Measurements from ENCODE around the gene MIAT. TPM values are rescaled to one million over a fixed set of nuclear protein-coding genes. Genes with fewer than 3 reads are reported as not detected.

MIAT gene
- total RNA-seq, 1 donor from 2014 or later: 0.60 TPM

DNA sequence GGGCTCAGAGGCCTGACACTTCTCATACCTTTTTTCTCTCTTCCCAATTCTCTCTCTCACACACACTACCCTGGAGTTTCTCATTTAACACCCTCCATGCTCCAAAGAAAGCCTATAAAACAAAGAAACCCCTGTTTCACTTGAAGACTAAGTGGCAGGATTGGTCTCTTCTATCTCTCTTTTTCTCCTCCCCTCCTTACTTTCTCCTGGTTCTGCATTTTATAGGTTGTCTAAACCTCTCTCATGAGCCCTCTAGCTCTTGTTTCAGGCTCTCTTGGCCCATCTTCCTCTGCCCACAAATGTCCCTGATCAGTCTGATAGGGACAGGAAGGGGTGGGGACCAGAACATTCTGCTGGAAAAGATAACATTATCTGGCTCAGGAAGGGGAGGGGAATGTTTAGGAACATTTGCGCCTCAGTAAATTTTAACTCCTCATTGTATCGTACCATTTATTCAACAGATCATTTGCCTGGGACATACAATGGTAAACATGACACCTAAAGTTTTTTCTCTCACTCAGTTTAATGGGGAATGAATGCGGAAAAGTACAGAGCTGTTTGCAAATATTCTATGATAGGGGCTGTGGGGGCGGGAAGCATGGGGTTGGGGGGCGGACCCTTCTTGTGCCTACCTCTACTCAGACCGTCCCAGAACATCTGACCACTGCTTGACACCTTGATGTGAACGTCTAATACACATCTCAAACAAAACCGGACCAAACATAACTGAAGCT lies 24.8 kb upstream of the MIAT start:
- peak; percentile 19 to 95 for DNase-seq (ENCODE audit: low read depth in 2 of 2)

DNA sequence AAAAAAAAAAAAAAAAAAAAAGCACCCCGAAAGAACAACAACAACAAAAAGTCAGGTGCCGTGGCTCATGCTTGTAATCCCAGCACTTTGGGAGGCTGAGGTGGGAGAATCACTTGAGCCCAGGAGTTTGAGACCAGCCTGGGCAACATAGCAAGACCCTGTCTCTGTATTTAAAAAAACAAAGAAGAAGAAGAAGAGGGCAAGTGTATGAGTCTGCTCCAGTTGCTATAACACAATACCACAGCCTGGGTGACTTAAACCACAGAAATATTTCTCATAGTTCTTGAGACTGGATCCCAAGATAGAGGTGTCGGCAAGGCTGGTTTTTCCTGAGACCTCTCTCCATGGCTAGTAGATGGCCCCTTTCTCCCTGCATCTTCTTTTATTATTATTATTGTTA lies 23.2 kb upstream of the MIAT start:
- no peak for DNase-seq (ENCODE audit: low read depth in 2 of 2)

DNA sequence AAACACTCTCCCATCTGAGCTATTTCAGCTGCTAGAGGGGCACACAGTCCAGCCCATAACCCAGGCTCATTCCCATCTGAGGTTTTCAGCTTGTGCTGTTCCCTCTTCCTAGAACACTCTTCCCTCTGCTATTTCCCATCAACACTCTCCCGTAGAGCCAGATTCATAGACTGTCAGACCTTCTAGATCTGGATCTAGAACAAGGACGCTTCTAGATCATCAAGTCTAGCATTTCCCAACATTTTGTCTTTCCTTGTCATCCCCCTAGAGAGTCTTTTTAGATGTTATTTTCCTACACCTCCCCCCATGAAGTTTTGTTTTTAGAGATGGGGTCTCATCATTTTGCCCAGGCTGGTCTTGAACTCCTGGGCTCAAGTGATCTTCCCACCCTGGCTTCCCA lies 22.3 kb upstream of the MIAT start:
- no peak for DNase-seq (ENCODE audit: low read depth in 2 of 2)

DNA sequence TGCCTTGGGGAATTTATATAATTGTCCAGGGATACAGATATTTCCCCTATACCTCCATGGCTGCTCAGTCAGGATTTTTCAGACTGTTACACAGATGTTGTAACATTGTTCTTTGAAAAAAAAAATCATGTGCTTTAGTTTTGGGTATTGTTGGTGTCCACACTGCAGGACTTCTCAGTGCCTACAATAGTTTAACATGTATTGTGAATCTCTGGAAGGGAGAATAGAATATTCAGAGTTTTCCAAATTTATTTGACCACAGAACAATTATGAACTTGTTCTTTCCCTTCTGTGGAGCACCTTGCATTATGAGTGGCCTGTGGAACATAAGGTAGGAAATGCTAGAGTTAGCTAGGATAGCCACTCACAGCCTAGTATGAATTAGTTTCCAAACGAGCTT lies 21.1 kb upstream of the MIAT start:
- no peak for DNase-seq (ENCODE audit: low read depth in 2 of 2)

DNA sequence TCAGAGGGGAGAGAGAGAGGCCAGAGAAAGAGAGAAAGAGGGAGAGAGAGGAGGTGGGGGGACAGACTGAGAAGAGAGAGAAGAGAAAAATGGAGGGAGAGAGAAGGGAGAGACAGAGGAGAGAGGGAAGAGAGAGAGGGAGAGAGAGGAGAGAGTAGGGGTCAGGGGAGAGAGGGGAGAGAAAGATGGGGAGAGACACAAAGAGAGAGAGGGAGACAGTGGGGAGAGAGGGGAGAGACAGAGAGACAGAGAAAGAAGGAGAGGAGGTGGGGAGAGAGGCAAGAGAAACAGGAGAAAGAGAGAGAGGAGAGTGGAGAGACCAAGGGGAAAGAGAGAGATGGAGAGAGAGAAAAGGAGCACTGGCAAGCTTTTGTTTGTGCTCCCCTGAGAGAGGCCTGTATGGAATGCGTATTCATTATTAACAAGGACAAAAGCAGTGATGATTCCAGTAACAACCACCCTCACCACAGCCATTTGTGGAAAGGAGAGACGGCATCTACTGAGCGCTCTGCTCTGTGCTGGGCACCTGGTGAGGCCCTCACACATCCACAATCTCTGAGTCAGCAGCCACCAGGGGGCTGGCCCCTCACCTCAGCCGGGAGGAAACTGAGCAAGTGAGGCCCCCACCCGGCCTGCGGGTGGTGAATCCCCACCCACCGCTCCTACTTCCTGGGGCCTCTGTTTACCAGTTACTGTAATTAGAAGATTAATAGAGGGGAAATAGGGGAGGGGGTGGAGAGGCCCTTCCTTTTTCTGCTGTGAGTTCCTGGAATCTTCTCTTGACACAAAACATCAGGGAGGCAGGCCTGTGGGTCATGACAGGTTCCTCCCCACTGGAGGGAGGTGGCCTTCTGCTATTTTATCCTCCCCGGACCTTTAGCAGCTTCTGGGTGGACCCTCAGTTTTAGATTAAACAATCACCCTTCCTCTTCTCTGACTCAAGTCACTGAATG lies 14.6 kb upstream of the MIAT start:
- peak in 1 of 2 donors; percentile 28 for DNase-seq (ENCODE audit: low read depth in 2 of 2)

DNA sequence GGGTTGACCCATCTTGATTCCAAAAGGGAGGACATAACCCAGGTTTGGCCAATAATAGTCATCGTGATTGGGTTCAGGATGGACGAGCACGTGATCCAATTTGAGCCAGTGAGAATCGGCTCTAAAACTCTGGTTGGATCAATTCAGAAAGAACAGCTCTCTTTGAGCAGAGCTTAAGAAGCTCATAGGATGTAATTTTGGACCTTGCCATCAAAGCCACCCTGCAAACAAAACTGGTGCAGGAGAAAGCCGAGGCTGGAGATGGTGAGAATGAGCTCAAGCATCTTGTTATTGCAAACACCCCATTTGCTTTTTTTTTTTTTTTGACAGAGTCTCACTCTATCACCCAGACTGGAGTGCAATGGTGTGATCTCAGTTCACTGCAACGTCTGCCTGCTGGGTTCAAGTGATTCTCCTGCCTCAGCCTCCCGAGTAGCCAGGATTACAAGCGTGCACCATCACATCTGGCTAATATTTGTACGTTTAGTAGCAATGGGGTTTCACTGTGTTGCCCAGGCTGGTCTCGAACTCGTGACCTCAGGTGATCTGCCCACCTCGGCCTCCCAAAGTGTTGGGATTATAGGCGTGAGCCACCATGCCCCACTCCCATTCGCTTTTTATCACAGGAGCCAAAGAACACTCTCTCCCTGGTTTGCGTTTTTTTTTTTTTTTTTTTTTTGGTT lies 13.8 kb upstream of the MIAT start:
- no peak for DNase-seq (ENCODE audit: low read depth in 2 of 2)

DNA sequence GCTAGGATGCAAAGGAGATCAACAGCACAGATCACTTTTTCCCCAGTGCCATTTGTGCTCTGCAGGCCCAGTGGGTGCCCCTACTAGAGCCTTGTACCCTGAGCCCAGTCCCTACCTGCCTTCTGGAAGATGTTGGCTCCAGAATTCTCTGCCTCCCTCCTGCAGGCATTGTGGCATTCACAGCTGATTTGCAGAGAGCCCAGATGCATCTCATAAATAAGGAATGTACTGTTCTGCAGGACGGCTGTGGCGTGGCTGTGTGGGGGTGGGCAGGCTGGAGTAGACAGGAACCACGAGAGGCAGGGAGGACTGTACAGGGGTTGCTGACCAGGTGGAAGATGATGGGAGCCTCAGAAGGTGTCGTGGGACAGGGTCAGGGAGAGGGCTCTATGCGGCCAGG lies 11.2 kb upstream of the MIAT start:
- DNase-seq (ENCODE audit: low read depth in 2 of 2): no peak

DNA sequence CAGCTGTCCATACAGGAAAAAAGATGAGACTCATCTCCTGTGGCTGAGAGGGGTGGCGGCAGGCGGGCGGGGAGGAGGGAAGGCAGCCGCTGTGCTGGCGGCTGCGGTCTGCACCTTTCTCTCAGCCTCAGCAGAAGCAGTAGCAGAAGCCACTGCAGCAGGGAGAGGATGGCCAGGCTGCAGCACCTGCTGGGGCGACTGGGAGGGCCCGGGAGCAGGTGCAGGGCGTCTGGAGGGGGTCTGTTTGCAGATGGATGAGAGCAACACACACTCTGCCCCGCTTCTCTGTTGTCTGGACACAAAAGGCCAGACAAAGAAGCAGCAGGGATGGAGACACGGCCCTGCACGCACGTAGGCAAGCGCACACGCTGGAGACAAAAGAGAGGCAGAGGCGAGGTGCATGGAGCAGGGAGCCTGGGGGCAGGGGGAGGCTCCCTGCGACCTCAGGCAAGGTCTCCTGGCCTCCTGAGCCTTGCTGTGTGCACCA lies 9.3 kb upstream of the MIAT start:
- DNase-seq (ENCODE audit: low read depth in 2 of 2): no peak

DNA sequence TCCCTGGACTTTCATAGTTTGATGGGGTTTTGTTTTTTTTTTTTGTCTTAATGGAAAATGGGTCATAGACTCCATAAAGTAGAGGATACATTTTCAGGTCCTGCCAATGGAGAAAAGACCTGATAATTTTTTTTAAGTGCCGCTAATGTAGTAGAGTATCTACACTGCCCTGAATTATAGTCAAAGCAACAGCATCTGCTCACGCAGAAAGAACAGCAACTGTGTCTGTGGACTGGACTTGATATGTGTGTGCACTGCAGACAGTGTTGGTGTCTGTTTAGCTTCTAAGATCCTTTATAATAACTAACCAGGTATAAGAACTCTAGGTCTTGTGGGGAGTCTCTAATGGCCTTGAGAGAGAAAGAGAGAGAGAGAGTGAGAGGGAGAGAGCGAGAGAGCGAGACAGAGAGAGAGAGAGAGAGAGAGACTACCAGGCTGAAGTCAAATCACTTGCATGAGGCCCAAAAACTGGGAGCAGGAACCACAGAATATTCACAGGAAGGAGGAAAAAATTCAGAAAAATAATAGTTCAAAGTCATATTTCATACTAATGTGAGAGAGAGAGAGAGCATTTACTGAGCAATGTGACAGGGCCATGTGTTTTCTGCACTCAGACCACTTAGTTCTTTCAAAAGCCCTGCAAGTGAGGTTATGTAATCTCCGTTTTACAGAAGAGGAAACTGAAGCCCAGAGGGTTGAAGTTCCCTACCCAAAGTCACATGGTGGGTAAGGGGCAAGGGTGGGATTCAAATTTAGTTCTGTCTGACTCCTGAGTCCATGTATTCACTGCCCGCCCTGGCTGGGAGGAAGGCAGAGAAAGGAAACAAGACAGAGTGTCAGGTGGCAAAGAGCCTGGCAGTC lies 8.6 kb upstream of the MIAT start:
- peak in 1 of 2 donors; percentile 37 for DNase-seq (ENCODE audit: low read depth in 2 of 2)

DNA sequence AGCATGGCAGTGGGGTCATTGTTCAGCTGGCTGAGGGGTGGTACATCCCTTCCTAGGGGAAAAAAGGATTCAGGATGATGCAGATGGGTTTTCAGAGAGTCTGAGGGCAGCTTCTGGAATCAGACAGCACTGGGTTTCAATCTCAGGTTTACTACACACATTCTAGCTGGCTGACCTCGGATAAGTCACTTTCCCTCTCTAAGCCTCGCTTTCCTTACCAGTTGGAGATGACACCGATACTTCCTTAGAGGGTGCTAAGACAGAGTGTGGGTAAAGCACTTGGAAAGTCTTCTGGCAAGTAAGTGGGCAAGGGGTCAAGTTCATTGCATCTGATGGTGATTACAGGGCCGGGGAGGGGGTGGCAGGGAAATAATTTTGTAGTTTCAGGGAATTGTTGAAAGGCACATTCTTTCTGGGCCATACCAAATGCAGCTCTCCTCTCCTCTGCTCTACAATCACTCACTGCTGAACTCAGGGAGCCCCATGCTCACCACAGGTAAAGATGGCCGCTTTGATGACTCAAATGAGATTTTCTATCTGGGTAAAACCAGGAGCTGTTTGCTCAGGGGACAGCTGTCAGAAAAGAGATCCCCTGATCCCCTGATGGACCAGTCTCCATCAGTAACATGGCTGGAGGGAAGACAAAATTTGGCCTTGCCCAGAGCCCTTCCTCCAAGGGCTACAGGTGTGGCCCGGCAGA lies 6.5 kb upstream of the MIAT start:
- no peak for DNase-seq (ENCODE audit: low read depth in 2 of 2)

DNA sequence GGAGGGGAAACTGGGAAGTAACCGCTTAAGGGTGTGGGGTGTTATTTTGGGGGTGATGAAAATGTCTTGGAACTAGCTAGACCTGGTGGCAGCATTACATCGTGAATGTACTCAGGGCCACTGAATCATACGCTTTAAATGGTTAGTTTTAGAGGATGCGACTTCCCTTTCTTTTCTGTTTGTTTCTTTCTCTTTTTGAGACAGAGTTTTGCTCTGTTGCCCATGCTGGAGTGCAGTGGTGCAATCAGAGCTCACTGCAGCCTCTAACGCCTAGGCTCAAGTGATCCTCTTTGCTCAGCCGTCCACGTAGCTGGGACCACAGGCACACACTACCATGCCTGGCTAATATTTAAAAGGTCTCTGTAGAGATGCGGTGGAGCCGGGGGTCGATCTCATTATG lies 5.6 kb upstream of the MIAT start:
- DNase-seq (ENCODE audit: low read depth in 2 of 2): no peak

DNA sequence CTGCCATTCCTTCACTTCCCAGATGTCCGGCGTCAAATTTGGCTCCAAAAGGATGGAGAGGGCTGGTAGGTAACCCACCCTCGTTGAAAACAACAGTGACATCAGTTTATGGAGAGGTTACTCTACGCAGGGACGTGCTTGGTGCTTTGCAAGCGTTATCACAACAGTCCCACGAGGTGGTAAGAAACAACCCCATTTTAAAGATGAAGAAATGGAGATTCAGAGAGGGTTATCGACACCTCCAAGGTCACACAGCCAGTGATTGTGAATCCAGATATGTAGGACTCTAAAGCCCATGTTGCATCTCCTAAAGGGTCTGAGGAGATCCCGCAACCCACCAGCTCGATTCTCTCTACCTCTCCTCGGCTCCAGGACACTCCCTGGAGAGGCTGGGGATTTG lies 773 bp downstream of the MIAT start:
- DNase-seq (ENCODE audit: low read depth in 2 of 2): no peak

DNA sequence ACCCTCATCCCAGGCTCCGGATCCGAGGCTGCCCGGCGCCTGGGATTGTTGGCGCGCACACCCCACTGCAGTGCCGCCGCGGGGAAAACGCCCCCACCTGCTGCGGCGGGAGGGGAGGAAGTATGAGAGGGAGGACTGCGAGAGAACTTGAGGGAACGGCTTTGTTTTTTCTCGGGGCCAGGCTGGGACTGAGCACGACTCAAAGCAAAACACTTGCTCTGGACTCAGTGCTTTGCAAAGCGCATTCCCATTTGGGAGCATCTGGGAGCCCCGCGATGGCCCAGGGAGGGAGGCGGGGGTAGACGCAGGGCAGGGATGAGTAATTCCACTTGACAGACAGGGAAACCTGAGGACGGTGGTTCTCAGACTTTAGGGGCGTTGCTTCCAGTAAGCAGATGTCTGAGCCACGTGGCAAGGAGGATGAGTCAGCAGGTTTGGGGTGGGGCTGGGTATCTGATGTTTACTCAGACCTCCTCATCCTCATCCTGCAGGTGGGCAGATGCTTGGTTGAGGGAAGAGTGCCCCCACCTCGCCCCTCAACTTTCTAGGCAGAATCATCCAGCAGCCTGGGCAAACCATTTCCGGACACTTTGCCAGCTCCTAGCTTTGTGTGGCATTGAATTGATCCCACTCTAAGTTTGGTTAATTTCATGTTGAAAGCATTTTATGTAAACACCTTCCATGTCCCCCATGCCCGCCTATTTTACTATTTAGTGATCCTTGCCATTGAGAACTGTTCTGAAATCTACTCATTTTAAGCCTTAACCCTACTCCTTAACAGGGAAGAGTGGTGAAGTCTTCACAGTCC lies 1.5 kb downstream of the MIAT start:
- DNase-seq (ENCODE audit: low read depth in 2 of 2): peak in 1 of 2 donors; percentile 76

DNA sequence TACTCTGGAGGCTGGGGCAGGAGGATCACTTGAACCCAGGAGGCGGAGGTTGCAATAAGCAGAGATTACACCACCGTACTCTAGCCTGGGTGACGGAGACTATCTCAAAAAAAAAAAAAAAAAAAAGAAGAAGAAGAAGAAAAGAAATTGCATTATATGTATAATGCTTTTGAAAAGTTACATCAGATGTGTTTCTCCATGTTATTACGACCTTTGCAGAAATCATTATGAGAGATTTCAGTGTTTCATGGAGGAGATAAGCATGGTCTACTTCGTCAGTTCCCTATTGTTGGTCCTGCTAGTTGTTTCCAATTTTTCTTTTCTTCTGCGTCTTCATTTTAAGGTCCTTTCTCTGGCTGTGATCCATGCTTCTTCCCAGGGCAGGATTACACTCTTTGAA lies 3.0 kb downstream of the MIAT start:
- no peak for DNase-seq (ENCODE audit: low read depth in 2 of 2)

DNA sequence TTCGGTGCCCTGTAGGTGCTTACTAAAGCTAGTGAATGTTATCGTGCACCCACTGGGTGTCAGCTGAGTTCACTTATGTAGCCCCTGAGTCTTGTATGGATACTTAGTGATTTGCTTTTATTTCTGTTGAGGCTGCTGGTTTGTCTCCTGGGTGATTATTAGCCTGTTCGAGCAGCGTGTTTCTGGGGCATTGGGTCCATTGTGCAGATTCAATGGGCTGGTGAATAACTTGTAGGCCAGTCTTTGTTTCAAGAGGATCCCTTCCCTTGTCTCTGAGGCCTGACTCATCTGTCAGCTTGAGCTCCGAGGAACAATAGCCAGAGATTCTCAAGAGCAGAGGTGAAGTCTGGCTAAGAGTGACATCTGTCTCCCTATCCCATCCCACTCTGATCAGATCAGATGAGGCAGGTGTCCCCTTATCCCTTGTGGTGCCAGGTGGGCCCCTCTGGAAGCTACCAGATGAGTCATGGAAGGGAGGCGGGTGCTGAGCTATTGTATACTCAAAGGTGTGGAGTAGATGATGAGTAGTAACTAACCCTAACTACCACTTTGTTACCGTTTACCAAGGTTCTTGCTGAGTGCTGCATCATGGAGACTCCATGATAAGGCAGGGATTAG lies 3.7 kb downstream of the MIAT start:
- DNase-seq (ENCODE audit: low read depth in 2 of 2): no peak

DNA sequence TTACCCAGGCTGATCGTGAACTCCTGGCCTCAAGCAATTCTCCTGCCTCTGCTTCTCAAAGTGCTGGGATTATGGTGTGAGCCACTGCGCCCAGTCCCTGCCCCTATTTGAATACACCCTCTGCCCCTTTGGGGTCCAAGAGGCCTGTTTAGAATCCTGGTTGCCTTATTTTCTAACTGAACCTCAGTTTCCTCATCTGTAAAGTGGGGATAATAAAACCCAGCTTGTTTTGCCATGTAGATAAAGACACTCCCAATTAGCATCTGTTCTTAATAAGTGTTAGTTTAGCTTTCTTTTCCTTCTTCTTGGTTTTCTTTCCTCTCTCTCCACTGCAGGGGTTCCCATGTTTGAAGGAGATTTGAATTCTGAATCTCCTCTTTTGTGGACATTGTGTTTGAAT lies 4.8 kb downstream of the MIAT start:
- DNase-seq (ENCODE audit: low read depth in 2 of 2): no peak

DNA sequence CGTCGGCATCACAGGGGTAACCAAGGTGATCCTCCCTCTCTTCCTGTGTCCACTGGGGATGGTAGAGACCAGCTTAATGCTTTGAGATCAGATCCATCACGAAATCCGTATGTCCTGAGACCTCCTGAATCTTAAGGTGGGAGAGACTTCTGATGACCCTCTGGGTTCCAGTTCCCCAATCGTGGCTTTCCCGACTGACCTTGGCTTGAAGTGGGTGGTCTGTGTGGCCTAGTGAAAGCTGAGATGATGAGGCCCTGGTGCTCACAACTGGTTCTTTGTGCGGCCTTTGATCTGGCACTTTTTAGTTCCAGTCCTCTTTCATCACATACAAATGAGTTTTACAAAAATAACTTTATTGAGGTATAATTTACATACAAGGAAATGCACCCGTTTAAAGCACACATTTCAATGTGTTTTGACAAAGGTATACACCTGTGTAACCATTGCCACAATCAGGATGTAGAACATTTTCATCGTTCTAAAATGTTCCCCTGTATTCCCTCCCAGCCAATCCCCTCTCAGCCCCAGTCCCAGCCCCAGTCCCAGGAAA lies 6.1 kb downstream of the MIAT start:
- no peak for DNase-seq (ENCODE audit: low read depth in 2 of 2)

DNA sequence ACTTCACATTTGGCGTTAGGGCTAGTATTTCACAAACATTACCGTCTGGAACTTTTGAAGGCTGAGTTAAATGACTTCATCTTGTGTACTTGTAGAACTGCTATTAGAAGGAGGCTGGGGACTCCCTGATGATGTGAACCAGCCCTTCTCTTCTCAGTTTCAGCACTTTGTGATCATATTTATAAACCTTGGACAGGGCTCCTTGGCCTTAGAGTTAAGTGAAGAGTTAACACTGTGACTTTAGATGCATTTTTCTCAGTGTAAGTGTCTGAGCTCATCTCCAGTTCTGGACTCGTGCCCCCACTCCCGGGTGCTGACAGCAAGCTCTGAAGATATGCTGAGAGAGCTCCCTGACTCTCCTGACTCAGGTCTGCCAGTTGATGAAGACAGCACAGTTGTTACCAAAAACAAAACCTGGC lies 8.4 kb downstream of the MIAT start:
- no peak for DNase-seq (ENCODE audit: low read depth in 2 of 2)

DNA sequence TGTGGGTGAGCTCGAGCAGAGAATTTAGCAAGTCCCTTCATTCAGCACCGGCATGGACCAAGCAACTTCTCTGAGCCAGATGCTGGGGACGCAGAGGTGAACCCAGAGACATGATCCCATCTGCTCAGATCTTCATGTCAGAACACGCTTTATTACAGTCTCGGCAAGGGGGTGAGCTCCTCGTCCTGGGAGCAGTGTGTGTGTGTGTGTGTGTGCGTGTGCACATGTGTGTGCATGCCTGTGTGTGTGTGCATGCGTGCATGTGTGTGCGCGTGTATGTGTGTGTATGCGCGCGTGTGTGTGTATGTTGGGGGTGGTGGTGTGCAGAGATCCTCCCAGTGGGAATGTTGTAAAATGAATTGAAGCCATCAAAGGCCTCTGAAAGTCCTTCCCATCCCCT lies 9.8 kb downstream of the MIAT start:
- no peak for DNase-seq (ENCODE audit: low read depth in 2 of 2)
